ENCODE results near the gene CD8B2.
"Not testable (repeated sequence)": the region's sequence is repeated elsewhere in the genome, so short reads cannot be mapped to it uniquely, and the experiment has no call there.

The CD8B2 gene

DNA sequence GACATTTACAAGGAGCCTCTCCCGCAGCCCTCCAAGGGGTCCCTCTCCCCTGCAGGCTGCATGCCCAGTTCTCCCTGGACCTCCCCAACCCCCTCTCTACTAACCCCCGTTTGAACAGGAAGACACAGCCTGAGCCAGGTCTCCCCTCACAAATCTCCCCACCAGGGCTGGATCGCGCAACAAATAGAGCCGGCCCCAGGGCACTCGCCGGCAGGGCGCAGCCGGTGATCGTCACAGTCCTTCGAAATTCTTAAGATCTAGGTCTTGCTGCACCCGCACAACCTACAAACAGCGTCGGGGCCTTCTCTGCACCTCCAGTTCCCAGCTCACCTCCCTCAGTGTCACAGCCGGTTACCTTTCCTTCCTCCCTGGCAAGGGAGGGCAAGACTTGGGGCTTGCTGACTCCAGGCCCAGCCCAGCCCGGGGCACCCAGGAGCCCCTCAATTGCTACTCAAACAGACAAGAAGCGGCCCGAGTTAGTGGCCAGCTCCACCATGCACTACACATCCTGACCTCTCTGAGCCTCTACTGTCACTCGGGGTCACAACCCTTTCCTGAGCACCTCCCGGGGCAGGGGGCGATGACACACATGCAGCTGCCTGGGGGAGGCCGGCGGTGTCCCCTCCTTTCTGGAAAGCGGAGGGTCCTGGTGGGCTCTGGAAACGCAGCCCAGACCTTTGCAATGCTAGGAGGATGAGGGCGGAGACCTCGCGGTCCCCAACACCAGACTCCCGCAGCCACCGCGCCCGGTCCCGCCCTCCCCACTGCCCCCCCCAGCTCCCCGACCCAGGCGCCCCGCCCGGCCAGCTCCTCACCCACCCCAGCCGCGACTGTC lies at the start of gene CD8B2:
CD8B2 (plus strand) TSS at position 814 of the 835 bp plus-strand sequence. CDS start 63 bp downstream, outside the sequence.
- DNase-seq (ENCODE audit: low read depth) = not testable (repeated sequence)

DNA sequence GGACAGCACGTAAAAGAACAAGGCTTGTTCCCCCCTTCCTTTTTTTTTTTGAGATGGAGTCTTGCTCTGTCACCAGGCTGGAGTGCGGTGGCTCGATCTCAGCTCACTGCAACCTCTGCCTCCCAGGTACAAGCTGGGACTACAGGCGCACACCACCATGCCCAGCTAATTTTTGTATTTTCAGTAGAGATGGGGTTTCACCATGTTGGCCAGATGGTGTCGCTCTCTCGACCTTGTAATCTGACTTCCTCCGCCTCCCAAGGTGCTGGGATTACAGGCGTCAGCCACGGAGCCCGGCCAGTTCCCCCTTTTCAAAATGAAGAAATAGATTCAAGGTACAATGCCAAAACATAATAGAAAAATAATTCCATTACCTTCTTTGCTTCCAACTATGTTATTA lies 25.3 kb upstream of the CD8B2 start:
- DNase-seq (ENCODE audit: low read depth) = not testable (repeated sequence)

DNA sequence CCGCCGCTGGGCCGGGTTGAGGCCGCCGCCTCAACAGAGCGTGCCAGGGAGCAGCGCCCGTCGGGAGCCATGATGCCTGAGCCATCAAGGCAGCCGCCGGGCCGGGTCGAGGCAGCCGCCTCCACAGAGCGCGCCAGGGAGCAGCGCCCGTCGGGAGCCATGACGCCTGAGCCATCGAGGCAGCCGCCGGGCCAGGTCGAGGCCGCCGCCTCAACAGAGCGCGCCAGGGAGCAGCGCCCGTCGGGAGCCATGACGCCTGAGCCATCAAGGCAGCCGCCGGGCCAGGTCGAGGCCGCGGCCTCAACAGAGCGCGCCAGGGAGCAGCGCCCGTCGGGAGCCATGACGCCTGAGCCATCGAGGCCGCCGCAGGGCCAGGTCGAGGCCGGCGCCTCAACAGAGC lies 19.6 kb upstream of the CD8B2 start:
- not testable (repeated sequence) for DNase-seq (ENCODE audit: low read depth)

DNA sequence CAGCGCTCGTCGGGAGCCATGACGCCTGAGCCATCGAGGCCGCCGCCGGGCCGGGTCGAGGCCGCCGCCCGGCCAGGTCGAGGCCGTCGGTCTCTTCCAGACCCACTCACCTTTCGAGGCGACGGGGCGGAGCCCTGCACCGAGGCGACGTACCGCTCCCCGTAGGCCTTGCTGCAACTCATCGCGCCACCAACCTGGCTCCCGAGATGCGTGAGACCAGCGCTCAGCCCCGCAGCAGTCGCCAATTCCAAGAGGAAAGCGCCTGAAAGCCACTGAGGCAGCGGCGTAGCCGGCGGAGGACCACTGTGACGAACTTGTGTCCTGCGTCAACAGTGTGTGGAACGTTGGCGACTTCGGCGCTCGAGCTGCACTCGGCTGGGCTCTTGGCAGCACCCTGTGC lies 19.1 kb upstream of the CD8B2 start, which contains the start of gene RGPD3:
RGPD3 (minus strand) TSS at position 307 of the 400 bp plus-strand sequence; CDS start at position 182, 125 bp downstream.
- not testable (repeated sequence) for DNase-seq (ENCODE audit: low read depth)

DNA sequence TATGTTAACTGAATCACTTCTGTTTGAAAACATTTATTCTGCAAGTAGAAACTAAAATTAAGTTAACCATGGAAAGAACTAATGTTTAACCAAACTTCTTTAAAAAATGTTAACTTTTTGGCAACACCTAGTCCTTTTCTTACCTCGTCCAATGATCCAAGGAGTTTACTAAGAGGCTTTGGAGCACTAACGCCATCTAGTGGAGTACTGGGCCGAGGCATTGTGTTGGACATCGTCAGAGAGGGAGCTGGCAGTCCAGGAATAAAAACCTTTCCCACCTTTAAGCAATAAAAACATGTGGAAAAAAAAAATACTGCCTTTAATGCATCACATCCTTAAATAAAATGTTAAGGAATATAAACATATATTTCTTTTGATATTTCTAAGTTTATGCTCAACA lies 16.5 kb upstream of the CD8B2 start:
- peak; percentile 25 for DNase-seq (ENCODE audit: low read depth)

DNA sequence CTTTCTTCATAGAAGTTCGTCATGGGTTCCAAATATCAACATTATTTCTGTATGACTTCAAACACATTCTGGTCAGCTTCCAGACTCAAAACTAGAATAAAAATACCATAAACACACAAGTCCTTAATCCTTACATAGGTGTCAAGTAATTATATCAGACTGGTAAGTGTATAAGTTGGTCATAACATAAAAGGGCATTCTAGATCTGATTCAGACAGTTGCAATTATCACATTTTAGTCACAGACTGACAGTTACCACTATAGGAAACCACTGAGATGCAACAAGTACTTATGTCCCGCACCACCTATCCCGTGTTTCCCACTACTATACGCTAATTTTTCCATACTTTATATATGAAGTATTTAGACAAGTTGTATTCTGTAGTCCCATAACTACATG lies 9.5 kb upstream of the CD8B2 start:
- DNase-seq (ENCODE audit: low read depth) = not testable (repeated sequence)

DNA sequence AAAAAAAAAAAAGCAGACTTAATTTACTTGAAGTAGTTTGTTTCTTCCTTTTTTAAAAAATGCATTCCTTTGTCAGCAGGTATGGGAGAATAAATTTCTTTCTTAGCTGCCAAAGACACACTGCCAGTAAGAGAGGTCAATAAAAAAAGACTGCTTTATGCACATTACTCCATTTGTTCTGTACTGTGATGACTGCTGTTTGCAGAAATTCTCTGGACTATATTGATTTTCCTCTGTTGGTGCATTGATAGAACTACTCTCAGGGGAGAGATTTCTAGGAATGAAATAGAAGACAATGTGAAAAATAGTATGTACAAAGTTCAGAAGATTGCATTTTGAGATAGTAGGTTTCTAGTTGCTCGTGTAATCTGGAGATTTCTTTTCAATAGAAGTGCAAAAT lies 7.6 kb upstream of the CD8B2 start:
- DNase-seq (ENCODE audit: low read depth) = not testable (repeated sequence)

DNA sequence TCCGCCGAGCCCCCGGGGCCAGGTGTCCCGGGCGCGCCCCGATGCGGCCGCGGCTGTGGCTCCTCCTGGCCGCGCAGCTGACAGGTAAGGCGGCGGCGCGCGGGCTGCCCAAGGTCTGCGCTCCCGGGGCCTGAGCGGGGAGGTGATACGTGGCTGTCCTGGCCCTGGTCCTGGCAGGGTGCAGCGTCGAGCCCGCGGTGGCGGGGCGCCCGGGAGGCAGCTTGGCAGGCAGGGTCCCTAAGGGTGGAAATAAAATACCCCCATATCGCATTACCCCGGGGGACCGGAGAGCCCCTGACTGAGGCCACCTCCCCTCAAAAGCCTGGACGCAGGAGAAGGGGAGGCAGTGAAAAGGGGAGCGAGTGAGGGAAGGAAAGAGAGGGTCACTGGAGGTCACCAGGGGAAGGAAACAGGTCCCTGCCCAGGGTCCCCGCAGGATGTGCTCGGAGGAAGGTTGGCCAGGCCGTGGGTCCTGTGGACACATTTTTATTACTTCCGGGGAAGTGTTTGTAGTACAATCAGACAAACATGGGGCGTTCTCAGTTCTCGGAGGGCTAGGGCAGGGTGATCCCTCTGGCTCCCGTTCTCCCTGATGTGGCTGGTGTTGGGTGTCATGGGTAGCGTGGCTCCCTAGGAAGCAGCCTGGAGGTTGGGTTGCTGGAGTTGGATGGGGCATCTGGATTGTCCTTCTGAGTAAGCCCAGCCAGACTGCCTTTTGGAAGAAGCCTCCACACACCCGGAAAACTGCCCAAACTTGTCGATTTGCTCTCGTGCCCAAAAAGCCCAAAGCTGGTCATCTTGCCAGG lies 425 bp downstream of the CD8B2 start:
- DNase-seq (ENCODE audit: low read depth) = not testable (repeated sequence)

DNA sequence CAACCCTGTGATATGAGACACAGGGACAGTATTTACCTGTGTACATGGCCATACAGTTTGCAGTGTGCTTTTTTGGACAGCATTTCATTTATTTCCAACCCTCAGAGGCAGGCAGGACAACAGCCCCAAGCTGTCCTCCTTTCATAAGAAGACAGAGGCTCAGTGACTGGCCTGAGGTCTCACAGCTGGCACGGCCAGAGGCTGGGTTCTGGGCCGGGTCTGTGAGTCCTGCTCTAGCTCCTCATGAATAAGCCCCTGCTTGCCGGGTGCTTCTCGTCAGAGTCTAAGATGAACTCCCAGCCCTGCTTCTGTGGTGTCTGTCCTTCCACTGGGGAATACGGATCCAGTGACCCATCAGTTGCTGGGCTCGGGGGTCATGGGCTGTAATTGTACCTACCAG lies 2.5 kb downstream of the CD8B2 start:
- not testable (repeated sequence) for DNase-seq (ENCODE audit: low read depth)

DNA sequence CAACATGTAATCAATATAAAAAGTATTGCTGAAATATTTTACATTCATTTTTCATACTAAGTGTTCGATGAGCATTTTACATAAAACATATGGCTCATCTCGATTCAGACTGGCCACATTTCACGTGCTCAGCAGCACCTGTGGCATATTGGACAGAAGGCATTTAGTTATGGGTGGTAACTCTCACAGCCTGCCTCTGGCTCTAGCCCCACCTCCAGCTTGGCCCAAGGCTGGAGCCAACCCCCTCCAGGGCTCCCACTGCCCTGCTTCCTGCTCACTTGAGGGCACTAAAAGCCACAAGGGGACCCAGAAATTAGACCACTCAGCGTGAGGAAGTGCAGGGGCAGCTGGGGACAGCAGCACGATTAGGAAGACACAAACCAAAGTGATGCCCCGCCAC lies 5.2 kb downstream of the CD8B2 start:
- not testable (repeated sequence) for DNase-seq (ENCODE audit: low read depth)

DNA sequence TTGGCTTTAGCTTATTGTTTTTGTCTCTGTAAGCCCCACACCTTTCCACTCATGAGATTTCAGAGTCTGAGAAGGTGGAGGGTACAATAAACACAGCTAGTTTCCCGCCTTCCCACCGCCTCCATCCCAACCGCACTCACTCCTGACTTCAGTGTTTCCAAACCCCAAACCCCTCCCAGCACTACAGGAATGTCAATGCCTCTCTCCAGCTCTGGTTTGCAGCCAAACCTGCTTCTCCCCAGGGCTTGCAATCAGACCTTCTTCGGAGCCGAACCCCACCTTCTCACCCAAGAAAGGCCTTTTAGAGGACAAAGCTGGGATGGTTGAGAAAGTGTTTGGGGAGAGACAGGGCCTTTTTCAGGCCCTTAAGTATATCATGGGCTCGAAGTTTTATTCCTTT lies 5.7 kb downstream of the CD8B2 start:
- not testable (repeated sequence) for DNase-seq (ENCODE audit: low read depth)

DNA sequence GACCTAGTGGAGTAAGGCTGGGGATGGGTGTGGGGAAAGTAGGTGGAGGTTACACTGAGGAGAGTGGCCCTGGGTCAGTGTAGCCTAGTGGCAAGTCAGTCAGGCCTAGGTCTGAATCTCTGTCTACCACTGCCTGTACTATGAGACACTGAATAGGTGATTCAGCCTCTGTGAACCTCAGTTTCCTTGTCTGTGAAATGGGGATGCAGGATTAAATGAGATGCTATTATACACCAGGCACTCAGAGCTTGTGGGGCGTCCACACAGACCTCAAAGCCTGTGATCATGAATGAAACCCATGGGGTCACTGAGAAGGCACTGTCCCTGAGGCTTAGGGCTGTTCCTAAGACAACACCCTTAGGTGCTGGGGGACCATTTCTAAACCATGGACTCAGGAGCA lies 11.4 kb downstream of the CD8B2 start:
- not testable (repeated sequence) for DNase-seq (ENCODE audit: low read depth)

DNA sequence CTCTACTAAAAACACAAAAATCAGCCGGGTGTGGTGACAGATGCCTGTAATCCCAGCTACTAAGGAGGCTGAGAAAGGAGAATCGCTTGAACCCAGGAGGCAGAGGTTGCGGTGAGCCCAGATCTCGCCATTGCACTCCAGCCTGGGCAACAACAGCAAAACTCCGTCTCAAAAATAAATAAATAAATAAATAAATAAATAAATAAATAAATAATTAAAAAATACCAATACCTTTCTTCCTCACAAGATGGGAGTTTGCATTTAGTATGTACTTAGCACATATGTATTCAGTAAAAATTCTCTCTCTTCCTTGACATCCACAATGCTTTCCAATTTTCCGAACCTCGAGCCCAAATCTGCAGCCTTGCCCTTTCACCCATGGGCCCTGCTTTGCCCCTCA lies 13.2 kb downstream of the CD8B2 start:
- DNase-seq (ENCODE audit: low read depth) = not testable (repeated sequence)

DNA sequence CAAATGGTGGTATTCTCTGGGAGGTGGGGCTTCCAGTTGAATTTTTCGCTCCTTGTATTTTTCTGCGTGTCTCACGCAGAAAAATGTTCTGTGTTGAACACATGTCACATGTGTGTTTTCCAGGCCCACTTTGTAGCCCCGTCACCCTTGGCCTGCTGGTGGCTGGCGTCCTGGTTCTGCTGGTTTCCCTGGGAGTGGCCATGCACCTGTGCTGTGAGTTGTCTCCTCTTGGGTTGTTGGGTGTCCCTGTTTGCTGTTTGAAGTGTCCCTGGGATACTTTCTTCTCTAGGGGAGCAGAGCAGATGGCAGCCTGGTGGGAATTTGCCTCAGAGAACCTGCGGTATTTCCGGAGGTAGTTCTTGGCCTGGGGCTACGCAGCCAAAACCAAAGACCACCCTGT lies 15.2 kb downstream of the CD8B2 start:
- DNase-seq (ENCODE audit: low read depth) = not testable (repeated sequence)

DNA sequence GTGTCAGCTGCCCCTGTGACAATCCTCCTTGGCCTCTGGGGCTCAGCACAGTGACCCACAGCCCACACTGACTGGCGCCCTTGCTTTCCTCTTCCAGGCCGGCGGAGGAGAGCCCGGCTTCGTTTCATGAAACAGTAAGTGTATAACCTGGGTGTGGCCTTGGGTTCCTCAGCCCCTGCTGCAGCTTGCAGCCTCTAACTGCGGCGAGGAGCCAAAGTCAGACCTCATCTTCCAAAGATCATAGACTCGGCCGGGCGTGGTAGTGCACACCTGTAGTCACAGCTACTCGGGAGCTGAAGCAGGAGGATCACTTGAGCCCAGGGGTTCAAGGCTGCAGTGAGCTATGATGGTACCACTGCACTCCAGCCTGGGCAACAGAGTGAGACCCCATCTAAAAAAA lies 17.0 kb downstream of the CD8B2 start:
- not testable (repeated sequence) for DNase-seq (ENCODE audit: low read depth)

DNA sequence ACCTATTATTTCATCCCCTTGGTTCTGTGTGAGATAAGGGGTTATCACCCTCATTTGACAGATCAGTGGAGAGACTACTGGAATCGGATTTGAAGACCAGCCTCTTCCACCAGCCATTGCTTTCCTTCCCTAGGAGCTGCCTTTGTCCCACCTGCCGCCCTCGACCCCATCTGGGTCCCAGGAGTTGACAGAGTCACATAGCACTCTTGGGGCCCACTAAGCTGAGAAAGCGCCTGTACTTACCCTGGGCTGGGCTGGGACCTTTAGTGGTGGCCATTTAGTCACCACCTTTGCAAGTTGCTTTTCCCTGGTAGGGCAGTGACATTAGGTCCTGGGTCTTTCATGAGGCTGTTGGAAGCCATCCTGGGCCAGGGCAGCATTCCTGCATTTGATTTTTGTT lies 17.6 kb downstream of the CD8B2 start:
- not testable (repeated sequence) for DNase-seq (ENCODE audit: low read depth)

DNA sequence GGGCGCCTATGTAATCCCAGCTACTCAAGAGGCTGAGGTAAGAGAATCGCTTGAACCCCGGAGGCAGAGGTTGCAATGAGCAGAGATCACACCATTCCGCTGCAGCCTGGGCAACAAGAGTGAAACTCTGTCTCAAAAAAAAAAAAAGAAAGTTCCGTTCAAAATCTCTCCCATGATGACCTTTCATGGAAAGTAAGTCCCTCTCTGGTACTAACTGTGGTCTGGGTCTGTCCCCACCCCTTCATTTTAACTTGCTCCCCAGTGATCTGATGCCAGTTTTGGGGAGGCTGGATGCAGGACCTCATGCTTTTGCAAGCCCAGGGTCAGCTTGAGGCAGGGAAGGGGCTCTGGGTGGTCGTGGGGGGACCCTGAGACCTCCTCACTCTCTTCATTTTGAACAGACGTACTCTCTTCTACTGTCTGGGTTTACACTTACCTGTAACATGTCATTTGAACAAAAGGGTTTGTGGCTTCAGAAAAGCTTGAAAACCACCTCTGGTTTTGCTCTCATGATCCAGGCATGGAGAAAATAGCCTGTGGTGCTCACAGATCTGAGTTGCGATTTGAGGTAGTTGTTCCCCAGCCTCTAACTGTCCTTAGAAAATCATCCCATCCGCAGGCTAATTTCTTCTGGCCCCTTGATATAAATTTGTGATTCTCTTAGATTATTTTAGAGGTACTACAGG lies 19.0 kb downstream of the CD8B2 start:
- not testable (repeated sequence) for DNase-seq (ENCODE audit: low read depth)

DNA sequence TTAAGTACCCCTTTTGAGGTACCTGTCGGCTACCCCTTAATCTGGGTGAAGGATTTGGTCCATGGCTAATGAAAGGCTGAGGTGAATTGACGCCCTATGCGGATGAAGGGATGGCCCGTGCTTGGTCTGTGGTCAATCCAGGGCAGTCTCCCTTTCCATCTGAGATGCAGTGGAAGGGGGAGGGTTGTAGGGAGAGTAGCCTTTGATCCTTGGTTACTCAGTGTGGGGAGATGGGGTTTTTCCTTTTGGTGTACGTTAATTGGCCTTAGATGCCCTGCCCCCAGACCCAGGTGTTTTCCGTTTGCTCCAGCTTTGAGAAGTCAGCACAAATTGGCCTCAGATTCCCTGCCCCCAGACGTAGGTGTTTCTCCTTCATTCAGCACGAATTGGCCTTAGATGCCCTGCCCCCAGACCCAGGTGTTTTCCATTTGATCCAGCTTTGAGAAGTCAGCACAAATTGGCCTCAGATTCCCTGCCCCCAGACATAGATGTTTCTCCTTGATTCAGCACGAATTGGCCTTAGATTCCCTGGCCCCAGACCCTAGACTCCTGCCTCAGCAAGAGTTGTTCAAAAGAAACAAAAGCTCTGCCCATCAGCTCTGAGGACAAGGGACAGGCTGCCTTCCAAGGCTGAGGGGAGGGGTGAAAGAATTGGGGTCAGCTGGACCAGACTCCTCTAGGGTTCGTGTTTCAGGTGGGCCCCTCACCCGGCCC lies 21.7 kb downstream of the CD8B2 start:
- DNase-seq (ENCODE audit: low read depth) = not testable (repeated sequence)

DNA sequence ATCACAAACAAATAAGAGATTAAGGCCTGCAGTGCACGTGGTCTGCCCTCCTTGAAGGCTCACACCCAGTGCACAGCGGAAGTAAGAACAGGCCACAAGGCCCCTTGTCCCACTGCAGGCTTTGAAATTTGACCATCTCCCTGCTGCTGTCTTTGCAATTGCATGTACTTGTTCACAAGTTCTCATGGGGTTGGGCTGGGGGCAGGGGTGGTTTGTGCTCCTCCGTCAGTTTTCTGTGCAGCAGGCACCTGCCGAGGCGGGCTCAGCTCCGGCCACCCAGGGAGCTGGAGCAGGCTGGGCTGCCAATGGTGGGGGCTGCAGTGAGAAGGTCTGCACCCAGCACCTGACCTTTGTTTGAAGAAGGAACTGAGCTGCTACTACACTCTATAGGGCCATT lies 22.2 kb downstream of the CD8B2 start:
- DNase-seq (ENCODE audit: low read depth) = not testable (repeated sequence)

DNA sequence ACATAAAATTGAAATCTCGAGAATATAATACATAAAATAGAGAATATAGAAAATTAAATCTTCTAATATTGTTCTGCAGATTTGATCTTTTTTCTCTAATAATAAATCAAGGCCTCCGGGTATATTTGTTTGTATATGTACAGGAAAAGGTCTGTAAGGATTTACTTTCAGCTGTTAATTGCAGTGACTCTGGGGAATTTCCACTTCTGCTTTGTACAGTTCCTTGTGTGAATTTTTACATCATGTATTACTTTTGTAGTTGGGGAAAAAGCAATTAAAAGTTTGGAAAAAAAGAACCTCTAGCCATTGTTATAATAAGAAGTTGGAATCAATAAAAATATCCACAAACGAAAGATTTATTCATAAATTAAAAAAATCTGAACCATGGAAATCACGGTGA lies 23.6 kb downstream of the CD8B2 start:
- DNase-seq (ENCODE audit: low read depth) = not testable (repeated sequence)

DNA sequence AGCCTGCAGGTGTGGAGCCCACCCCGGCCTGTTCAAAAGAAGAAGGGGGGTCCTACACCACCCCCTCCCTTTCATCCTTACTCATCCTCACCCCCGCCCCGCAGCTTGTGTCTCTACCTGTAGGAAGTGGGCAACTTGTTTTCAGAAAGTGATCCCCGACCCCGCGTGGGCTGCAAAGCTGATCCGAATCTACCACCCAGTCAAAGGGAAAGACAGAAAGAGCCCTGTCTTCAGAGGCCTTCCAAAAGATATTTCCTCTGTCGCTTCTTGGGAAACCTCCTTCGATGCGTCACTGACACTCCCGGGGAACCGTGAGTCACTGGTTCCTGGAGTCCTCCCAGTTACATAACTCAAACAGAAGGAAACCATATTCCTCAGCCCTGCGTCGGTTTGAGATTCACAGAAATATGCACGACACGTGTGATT lies 24.3 kb downstream of the CD8B2 start:
- DNase-seq (ENCODE audit: low read depth) = not testable (repeated sequence)

Data from activated gamma-delta T cell treated with anti-CD3 and anti-CD28 coated beads, Interleukin-2, amount 50 U/mL, for 16 hours (primary cell).